Measurements from ENCODE around the gene CYP1A1. TPM values are rescaled to one million over a fixed set of nuclear protein-coding genes. Genes with fewer than 3 reads are reported as not detected.

CYP1A1 gene
- total and polyA plus RNA-seq, 2 of the 13 experiments (the other 11 are each of a cell fraction or from before 2014, with no cell fraction given): 7.9 to 8.0 TPM

GRCh38 chr15:74769463-74770025, 44.2 kb upstream of the CYP1A1 start:
- Histone ChIP-seq H3K4me1 (ENCODE audit: insufficient read depth, low read length) (peaks cover 42% of the 10 kb centered on the region), H3K9ac (ENCODE audit: insufficient read depth, low read depth, low read length) (no peak overlapping the region), H2AFZ (ENCODE audit: low read length) (no peak overlapping the region), H3K9me3 (ENCODE audit: low read length) (no peaks in the 10 kb centered on the region), H4K20me1 (ENCODE audit: insufficient read depth, low read length) (no peaks in the 10 kb centered on the region), H3K79me2 (ENCODE audit: insufficient read depth, low read length) (no peaks in the 10 kb centered on the region), H3K27ac (ENCODE audit: extremely low read length, insufficient read depth, low read length) (no peak overlapping the region), H3K27me3 (ENCODE audit: control insufficient read depth in 1 of 2, insufficient read depth in 2 of 2, low read length in 2 of 2) (no peaks in the 10 kb centered on the region), H3K36me3 (replicated peaks in 1 of 2; ENCODE audit: control insufficient read depth in 1 of 2, insufficient read depth in 2 of 2, low read length in 2 of 2) (no peaks in the 10 kb centered on the region), H3K4me3 (replicated peaks in 1 of 3; ENCODE audit: insufficient read depth in 1 of 3, low read depth in 2 of 3, low read length in 3 of 3) (no peak overlapping the region), H3K4me2 (ENCODE audit: low read depth, low read length) (no peak overlapping the region)
- FAIRE-seq (no peak), ATAC-seq (no peak), DNase-seq (ENCODE audit: low spot score) (no peak)
- POLR2A ChIA-PET: interaction anchor here (0.6 to 2.3 kb wide), 7 partner anchors 8 to 138 kb away, joined by 3 to 13 read pairs (median 8); partner anchors contain the start of genes CYP1A1 and FAM219B
- WGBS (ENCODE audit: low lambda C conversion rate): 44% methylated on average over 7 of the region's 7 CpGs
- no peak for TF ChIP-seq TMF1 (CRISPR knock-in tag; IDR thresholded peaks at IDR 0.05; ENCODE audit: low read depth)
- TF ChIP-seq SMAD1 (CRISPR knock-in tag; IDR thresholded peaks at IDR 0.05; ENCODE audit: borderline replicate concordance, low read depth): no peak
- no peak for TF ChIP-seq ZNF598 (CRISPR knock-in tag; IDR thresholded peaks at IDR 0.05; ENCODE audit: borderline replicate concordance)
- TF ChIP-seq HOXA9 (CRISPR knock-in tag; IDR thresholded peaks at IDR 0.05; ENCODE audit: borderline replicate concordance): no peak
- no peak for TF ChIP-seq GPN1 (CRISPR knock-in tag; IDR thresholded peaks at IDR 0.05; ENCODE audit: borderline replicate concordance)
- no peak for TF ChIP-seq NR3C1 (CRISPR knock-in tag; IDR thresholded peaks at IDR 0.05)
- no peak for TF ChIP-seq ZBTB39 (CRISPR knock-in tag; IDR thresholded peaks at IDR 0.05)
- TF ChIP-seq ZKSCAN1 (IDR thresholded peaks at IDR 0.05; ENCODE audit: low read length): no peak
- no peak for TF ChIP-seq MEIS1 (CRISPR knock-in tag; IDR thresholded peaks at IDR 0.05; ENCODE audit: borderline replicate concordance)
- no peak for TF ChIP-seq ELK4 (CRISPR knock-in tag; IDR thresholded peaks at IDR 0.05; ENCODE audit: borderline replicate concordance)
- TF ChIP-seq ZNF143 (CRISPR knock-in tag; IDR thresholded peaks at IDR 0.05): no peak
- TF ChIP-seq DMAP1 (CRISPR knock-in tag; IDR thresholded peaks at IDR 0.05): no peak
- no peak for TF ChIP-seq BORCS8-MEF2B (CRISPR knock-in tag; IDR thresholded peaks at IDR 0.05)
- TF ChIP-seq TOE1 (CRISPR knock-in tag; IDR thresholded peaks at IDR 0.05): no peak
- CTCF ChIA-PET (ENCODE audit: low intra/inter-chr PET ratio, low total read pairs): interaction anchor here (0.9 to 5.8 kb wide), 6 partner anchors 27 to 151 kb away, joined by 3 to 59 read pairs (median 8); no protein-coding TSS in a partner anchor
- in situ Hi-C loops (cut with HindIII; ENCODE audit: extremely low pct_ligation_motif_present, low pct_unique_long_range_greater_than_20kb): loop anchor here (5.0 to 10.0 kb wide), 3 partner anchors 132 to 397 kb away; partner anchors contain the start of gene RPP25
- no TSS peak for BruUV-seq (replicated peaks)
- intact Hi-C loops (cut with micrococcal nuclease; ENCODE audit: unreplicated experiment): loop anchor here (2.0 to 10.0 kb wide), 2 partner anchors 65 kb away; no protein-coding TSS in a partner anchor
